ENCODE measurements around the gene JCAD.

The JCAD gene

GRCh38 chr10:30028006-30028737 is 31.2 kb downstream of the JCAD start:
- TF ChIP-seq SPI1 (IDR thresholded peaks at IDR 0.05; ENCODE audit: borderline replicate concordance, low read depth) (no peak), POLR2AphosphoS5 (IDR thresholded peaks at IDR 0.05; ENCODE audit: low read depth) (no peak), GABPA (IDR thresholded peaks at IDR 0.05; ENCODE audit: low read depth) (no peak)
- TF ChIP-seq, protein P1, sequence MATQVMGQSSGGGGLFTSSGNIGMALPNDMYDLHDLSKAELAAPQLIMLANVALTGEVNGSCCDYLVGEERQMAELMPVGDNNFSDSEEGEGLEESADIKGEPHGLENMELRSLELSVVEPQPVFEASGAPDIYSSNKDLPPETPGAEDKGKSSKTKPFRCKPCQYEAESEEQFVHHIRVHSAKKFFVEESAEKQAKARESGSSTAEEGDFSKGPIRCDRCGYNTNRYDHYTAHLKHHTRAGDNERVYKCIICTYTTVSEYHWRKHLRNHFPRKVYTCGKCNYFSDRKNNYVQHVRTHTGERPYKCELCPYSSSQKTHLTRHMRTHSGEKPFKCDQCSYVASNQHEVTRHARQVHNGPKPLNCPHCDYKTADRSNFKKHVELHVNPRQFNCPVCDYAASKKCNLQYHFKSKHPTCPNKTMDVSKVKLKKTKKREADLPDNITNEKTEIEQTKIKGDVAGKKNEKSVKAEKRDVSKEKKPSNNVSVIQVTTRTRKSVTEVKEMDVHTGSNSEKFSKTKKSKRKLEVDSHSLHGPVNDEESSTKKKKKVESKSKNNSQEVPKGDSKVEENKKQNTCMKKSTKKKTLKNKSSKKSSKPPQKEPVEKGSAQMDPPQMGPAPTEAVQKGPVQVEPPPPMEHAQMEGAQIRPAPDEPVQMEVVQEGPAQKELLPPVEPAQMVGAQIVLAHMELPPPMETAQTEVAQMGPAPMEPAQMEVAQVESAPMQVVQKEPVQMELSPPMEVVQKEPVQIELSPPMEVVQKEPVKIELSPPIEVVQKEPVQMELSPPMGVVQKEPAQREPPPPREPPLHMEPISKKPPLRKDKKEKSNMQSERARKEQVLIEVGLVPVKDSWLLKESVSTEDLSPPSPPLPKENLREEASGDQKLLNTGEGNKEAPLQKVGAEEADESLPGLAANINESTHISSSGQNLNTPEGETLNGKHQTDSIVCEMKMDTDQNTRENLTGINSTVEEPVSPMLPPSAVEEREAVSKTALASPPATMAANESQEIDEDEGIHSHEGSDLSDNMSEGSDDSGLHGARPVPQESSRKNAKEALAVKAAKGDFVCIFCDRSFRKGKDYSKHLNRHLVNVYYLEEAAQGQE (IDR thresholded peaks at IDR 0.05; ENCODE audit: insufficient replicate concordance, low read depth), result no peak
- TF ChIP-seq, protein P2, sequence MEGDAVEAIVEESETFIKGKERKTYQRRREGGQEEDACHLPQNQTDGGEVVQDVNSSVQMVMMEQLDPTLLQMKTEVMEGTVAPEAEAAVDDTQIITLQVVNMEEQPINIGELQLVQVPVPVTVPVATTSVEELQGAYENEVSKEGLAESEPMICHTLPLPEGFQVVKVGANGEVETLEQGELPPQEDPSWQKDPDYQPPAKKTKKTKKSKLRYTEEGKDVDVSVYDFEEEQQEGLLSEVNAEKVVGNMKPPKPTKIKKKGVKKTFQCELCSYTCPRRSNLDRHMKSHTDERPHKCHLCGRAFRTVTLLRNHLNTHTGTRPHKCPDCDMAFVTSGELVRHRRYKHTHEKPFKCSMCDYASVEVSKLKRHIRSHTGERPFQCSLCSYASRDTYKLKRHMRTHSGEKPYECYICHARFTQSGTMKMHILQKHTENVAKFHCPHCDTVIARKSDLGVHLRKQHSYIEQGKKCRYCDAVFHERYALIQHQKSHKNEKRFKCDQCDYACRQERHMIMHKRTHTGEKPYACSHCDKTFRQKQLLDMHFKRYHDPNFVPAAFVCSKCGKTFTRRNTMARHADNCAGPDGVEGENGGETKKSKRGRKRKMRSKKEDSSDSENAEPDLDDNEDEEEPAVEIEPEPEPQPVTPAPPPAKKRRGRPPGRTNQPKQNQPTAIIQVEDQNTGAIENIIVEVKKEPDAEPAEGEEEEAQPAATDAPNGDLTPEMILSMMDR (IDR thresholded peaks at IDR 0.05; ENCODE audit: insufficient read depth, low read length), result no peak
- Histone ChIP-seq H3K27me3 (ENCODE audit: insufficient read depth, poor library complexity, severe bottlenecking) (no peaks in the 10 kb centered on the region), H3K27ac (replicated peaks) (no peak overlapping the region), H3K4me3 (replicated peaks; ENCODE audit: insufficient read depth, low read length) (no peak overlapping the region)
- DNase-seq (ENCODE audit: low read depth in 1 of 2, low spot score in 1 of 2), result no peak

DNA sequence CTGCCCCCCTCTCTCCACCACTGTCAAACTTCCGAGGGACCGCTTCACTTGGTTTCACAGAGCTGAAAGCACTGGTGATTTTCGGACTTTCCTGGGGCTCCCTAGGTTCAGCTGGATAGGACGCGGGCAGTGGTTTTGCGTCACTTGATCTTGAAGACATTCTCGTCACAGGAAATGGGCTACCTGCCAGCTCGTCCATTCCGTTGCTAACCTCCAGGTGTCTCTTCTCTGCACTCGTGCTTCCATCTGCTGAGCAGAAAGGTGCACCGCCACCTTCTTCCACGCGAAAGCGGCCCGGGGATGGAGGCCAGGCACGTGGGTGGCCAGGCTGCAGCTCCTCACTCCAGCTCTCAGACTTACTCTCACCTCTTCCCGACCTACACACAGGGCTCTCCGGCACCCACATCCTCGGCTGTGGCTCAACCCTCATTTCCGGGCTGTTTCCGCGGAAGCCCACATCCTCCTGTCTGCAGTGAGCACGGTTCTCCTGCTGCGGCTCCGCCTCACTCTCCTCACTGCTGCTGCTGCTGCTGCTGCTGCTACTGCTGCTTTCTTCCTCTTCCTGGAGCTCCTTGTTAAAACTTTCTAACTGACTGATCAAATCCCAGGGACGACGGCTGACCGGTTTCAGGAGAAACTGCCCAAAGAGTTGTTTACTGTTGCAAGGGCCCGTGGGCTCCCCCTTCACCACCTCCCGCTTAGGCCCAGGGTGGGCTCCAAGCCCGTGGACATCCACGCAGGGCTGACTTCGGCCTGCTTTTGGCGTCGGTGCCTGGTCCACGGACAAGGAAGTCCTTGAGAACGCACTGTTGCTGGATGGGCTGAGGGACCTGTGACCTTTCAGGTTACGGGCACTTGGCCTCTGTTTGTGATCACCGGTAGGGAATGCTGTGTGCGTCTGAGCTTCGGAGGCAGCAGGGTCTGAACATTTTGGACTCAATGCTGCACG is 32.1 kb downstream of the JCAD start:
- Histone ChIP-seq H3K4me3 (replicated peaks; ENCODE audit: insufficient read depth, low read length) (peak overlapping the region; percentile 21), H3K27me3 (ENCODE audit: insufficient read depth, poor library complexity, severe bottlenecking) (no peaks in the 10 kb centered on the region), H3K27ac (replicated peaks) (no peak overlapping the region)
- DNase-seq (ENCODE audit: low read depth in 1 of 2, low spot score in 1 of 2), result peak; percentile 28 to 84
- TF ChIP-seq, protein P2 (IDR thresholded peaks at IDR 0.05; ENCODE audit: insufficient read depth, low read length), result no peak
- TF ChIP-seq POLR2AphosphoS5 (IDR thresholded peaks at IDR 0.05; ENCODE audit: low read depth) (0 out of 2 replicates have a peak, but pooled peaks have one; percentile 46), GABPA (IDR thresholded peaks at IDR 0.05; ENCODE audit: low read depth) (no peak), SPI1 (IDR thresholded peaks at IDR 0.05; ENCODE audit: borderline replicate concordance, low read depth) (peak; percentile 16; the same call in 1 of the 2 replicates)
- TF ChIP-seq, protein P1 (IDR thresholded peaks at IDR 0.05; ENCODE audit: insufficient replicate concordance, low read depth), result no peak

- DNase-seq (ENCODE audit: low read depth in 1 of 2, low spot score in 1 of 2), result no peak
- no peak overlapping the region for H3K4me3 ChIP-seq (replicated peaks; ENCODE audit: insufficient read depth, low read length)
- TF ChIP-seq, protein P1 (IDR thresholded peaks at IDR 0.05; ENCODE audit: insufficient replicate concordance, low read depth), result no peak
- TF ChIP-seq POLR2AphosphoS5 (IDR thresholded peaks at IDR 0.05; ENCODE audit: low read depth) (no peak), GABPA (IDR thresholded peaks at IDR 0.05; ENCODE audit: low read depth) (no peak), SPI1 (IDR thresholded peaks at IDR 0.05; ENCODE audit: borderline replicate concordance, low read depth) (no peak)
- TF ChIP-seq, protein P2 (IDR thresholded peaks at IDR 0.05; ENCODE audit: insufficient read depth, low read length), result no peak
- H3K27ac ChIP-seq (replicated peaks), result no peak overlapping the region
- no peaks in the 10 kb centered on the region for H3K27me3 ChIP-seq (ENCODE audit: insufficient read depth, poor library complexity, severe bottlenecking)
Measured at GRCh38 chr10:30026578-30026977, 32.8 kb downstream of the JCAD start.
